H1 (cell line): Measurements from ENCODE around the gene TRHDE. TPM values are rescaled to one million over a fixed set of nuclear protein-coding genes. Genes with fewer than 3 reads are reported as not detected.

Experiments
- CTCF ChIA-PET: fragments of 300-600 bp; sonication (Branson Sonifier 250); formaldehyde crosslinking; loops from one replicate; lab custom pipeline; 2021; ENCODE audit not compliant: partially characterized antibody; lab: Charles Lee
- POLR2A ChIA-PET: fragments of 300-600 bp; sonication (Branson Sonifier 250); formaldehyde crosslinking; loops from one replicate; lab custom pipeline; 2021; ENCODE audit warnings: inconsistent platforms; ENCODE audit not compliant: partially characterized antibody; lab: Charles Lee
- DNase-seq, 2 experiments: peaks; one replicate each; pipeline versions ENCODE4 v3.0.0 to v3.0.0-alpha.2; 2010 to 2022; ENCODE audit warnings: low spot score in 2 of 2, low read depth in 1 of 2, mixed read lengths in 1 of 2
- FAIRE-seq: peaks from 2 replicates; lab custom pipeline; 2011; peaks lifted over from hg19 to GRCh38; lab: Jason Lieb, UNC
- H2AFZ ChIP-seq: 2 replicates; pipeline ENCODE4 v1.8.1; 2012; ENCODE audit warnings: low read length, inconsistent platforms
- H2AK5ac ChIP-seq: 2 replicates; pipeline ENCODE4 v1.6.1; 2013; ENCODE audit warnings: low read depth, low read length
- H2BK120ac ChIP-seq: replicated peaks from 2 replicates; pipeline ENCODE3; 2013; ENCODE audit warnings: low read depth, low read length, inconsistent platforms
- H2BK12ac ChIP-seq: 2 replicates; pipeline ENCODE4 v1.6.1; 2013; ENCODE audit warnings: low read depth, low read length
- H2BK15ac ChIP-seq: 2 replicates; pipeline ENCODE4 v1.6.1; 2013; ENCODE audit warnings: low read length
- H2BK20ac ChIP-seq: 2 replicates; pipeline ENCODE4 v1.6.1; 2013; ENCODE audit warnings: low read length
- H2BK5ac ChIP-seq: 2 replicates; pipeline ENCODE4 v1.6.1; 2013; ENCODE audit warnings: low read depth, low read length
- H3K14ac ChIP-seq: 2 replicates; pipeline ENCODE4 v1.6.1; 2013; ENCODE audit warnings: inconsistent platforms; ENCODE audit not compliant: insufficient read length
- H3K18ac ChIP-seq: 2 replicates; pipeline ENCODE4 v1.6.1; 2013; ENCODE audit warnings: low read length; ENCODE audit errors: extremely low read depth
- H3K23ac ChIP-seq: 2 replicates; pipeline ENCODE4 v1.6.1; 2013; ENCODE audit warnings: inconsistent platforms; ENCODE audit not compliant: insufficient read length
- H3K23me2 ChIP-seq: 2 replicates; pipeline ENCODE4 v1.6.1; 2013; ENCODE audit warnings: low read depth, low read length
- H3K27ac ChIP-seq: 2 replicates; pipeline ENCODE4 v1.6.1; 2011; ENCODE audit warnings: low read depth, low read length, inconsistent platforms
- H3K27me3 ChIP-seq, 4 experiments: replicated peaks in 1 of 4; 1 replicate in 1 of 4; 2 replicates in 3 of 4; pipeline versions ENCODE4 v1.6.1 to v1.8.1; 2011 to 2013; ENCODE audit warnings: low read length in 3 of 4, mild to moderate bottlenecking in 3 of 4, inconsistent platforms in 2 of 4, mixed read lengths in 2 of 4, moderate library complexity in 1 of 4; ENCODE audit not compliant: control insufficient read depth in 3 of 4, insufficient read depth in 3 of 4; ENCODE audit errors: extremely low read depth in 1 of 4
- H3K36me3 ChIP-seq, 4 experiments: 2 replicates each; pipeline versions ENCODE4 v1.6.1 to v1.8.1; 2011 to 2013; ENCODE audit warnings: mild to moderate bottlenecking in 4 of 4, low read length in 3 of 4, moderate library complexity in 2 of 4, control low read depth in 1 of 4, inconsistent platforms in 1 of 4; ENCODE audit not compliant: insufficient read depth in 4 of 4, control insufficient read depth in 2 of 4
- H3K4ac ChIP-seq: replicated peaks from 2 replicates; pipeline ENCODE3; 2013; ENCODE audit warnings: low read length, low read depth, mixed read lengths, inconsistent platforms; ENCODE audit not compliant: insufficient read length
- H3K4me1 ChIP-seq, 4 experiments: replicated peaks in 1 of 4; 1 replicate in 1 of 4; 2 replicates in 3 of 4; pipeline versions ENCODE4 v1.6.1 to v1.8.1; 2011 to 2013; ENCODE audit warnings: low read length in 3 of 4, inconsistent platforms in 2 of 4, mixed read lengths in 1 of 4; ENCODE audit not compliant: insufficient read depth in 4 of 4, control insufficient read depth in 3 of 4
- H3K4me2 ChIP-seq, 2 experiments: 2 replicates each; pipeline versions ENCODE4 v1.6.1 to v1.8.1; 2011 to 2013; ENCODE audit warnings: low read depth in 2 of 2, low read length in 2 of 2, control low read depth in 1 of 2, inconsistent platforms in 1 of 2, mild to moderate bottlenecking in 1 of 2; ENCODE audit not compliant: insufficient read depth in 1 of 2
- H3K4me3 ChIP-seq, 4 experiments: fragments of 200-600, 300-600 bp in 1 of 4; sonication (generic), shearing (Covaris generic), sonication (Bioruptor Twin) in 1 of 4; 2 replicates each; pipeline versions ENCODE4 v1.5.1 to v1.8.1; 2011 to 2016; ENCODE audit warnings: low read length in 4 of 4, low read depth in 3 of 4, control low read depth in 2 of 4, inconsistent platforms in 2 of 4, mild to moderate bottlenecking in 2 of 4, mixed read lengths in 1 of 4, moderate library complexity in 1 of 4; ENCODE audit not compliant: insufficient read depth in 2 of 4; ENCODE audit errors: extremely low read depth in 1 of 4
- H3K56ac ChIP-seq: replicated peaks from 2 replicates; pipeline ENCODE3; 2013; ENCODE audit warnings: low read depth, mild to moderate bottlenecking, mixed read lengths, low read length, inconsistent platforms; ENCODE audit not compliant: insufficient read length
- H3K79me1 ChIP-seq: 2 replicates; pipeline ENCODE4 v1.6.1; 2013; ENCODE audit warnings: low read depth, low read length, control low read depth
- H3K79me2 ChIP-seq, 2 experiments: 2 replicates each; pipeline versions ENCODE4 v1.6.1 to v1.8.1; 2012 to 2013; ENCODE audit warnings: low read length in 2 of 2, mild to moderate bottlenecking in 2 of 2, inconsistent platforms in 1 of 2; ENCODE audit not compliant: insufficient read depth in 2 of 2, control insufficient read depth in 1 of 2
- H3K9ac ChIP-seq, 4 experiments: replicated peaks in 1 of 4; 1 replicate in 1 of 4; 2 replicates in 3 of 4; pipeline versions ENCODE4 v1.6.1 to v1.8.1; 2011 to 2013; ENCODE audit warnings: low read depth in 3 of 4, low read length in 3 of 4, control low read depth in 2 of 4, mild to moderate bottlenecking in 2 of 4, moderate library complexity in 2 of 4, inconsistent platforms in 1 of 4; ENCODE audit errors: extremely low read depth in 1 of 4
- H3K9me3 ChIP-seq, 2 experiments: 2 replicates each; pipeline versions ENCODE4 v1.6.1 to v1.8.1; 2012 to 2013; ENCODE audit warnings: mild to moderate bottlenecking in 2 of 2, moderate library complexity in 2 of 2, control low read depth in 1 of 2, inconsistent platforms in 1 of 2, low read depth in 1 of 2, low read length in 1 of 2, mixed read lengths in 1 of 2; ENCODE audit not compliant: insufficient read depth in 2 of 2
- H4K20me1 ChIP-seq, 2 experiments: replicated peaks in 1 of 2; 2 replicates each; pipeline versions ENCODE3 to v1.8.1; 2011 to 2013; ENCODE audit warnings: inconsistent platforms in 2 of 2, low read length in 2 of 2, mild to moderate bottlenecking in 1 of 2; ENCODE audit not compliant: insufficient read depth in 2 of 2, control insufficient read depth in 1 of 2
- H4K5ac ChIP-seq: 2 replicates; pipeline ENCODE4 v1.6.1; 2013; ENCODE audit warnings: low read length, low read depth, mixed read lengths, inconsistent platforms; ENCODE audit not compliant: insufficient read length
- H4K8ac ChIP-seq: 2 replicates; pipeline ENCODE4 v1.8.0; 2013; ENCODE audit warnings: mild to moderate bottlenecking, moderate library complexity, low read length, inconsistent platforms; ENCODE audit not compliant: insufficient read depth; ENCODE audit errors: extremely low read depth
- H4K91ac ChIP-seq: replicated peaks from 2 replicates; pipeline ENCODE3; 2013; ENCODE audit warnings: low read length, mixed read lengths, inconsistent platforms; ENCODE audit not compliant: insufficient read length
- ATF3 ChIP-seq: IDR thresholded peaks from 2 replicates; pipeline ENCODE4 v1.6.1; 2011; ENCODE audit warnings: low read depth, mild to moderate bottlenecking, low read length; ENCODE audit not compliant: insufficient read depth
- BACH1 ChIP-seq: IDR thresholded peaks from 2 replicates; pipeline ENCODE4 v1.6.1; 2012; ENCODE audit warnings: low read length, improper control_type of control experiment
- CTCF ChIP-seq, 3 experiments: IDR thresholded peaks; 1 replicate in 2 of 3; 2 replicates in 1 of 3; pipeline versions ENCODE4 v1.5.1 to v1.6.1; 2011; ENCODE audit warnings: low read length in 3 of 3, mild to moderate bottlenecking in 3 of 3, inconsistent platforms in 2 of 3, low read depth in 1 of 3, moderate library complexity in 1 of 3; ENCODE audit not compliant: insufficient read depth in 1 of 3; ENCODE audit errors: control extremely low read depth in 1 of 3
- FOSL1 ChIP-seq: IDR thresholded peaks from 2 replicates; pipeline ENCODE4 v1.6.1; 2011; ENCODE audit warnings: mild to moderate bottlenecking, low read depth, low read length, moderate library complexity; ENCODE audit not compliant: insufficient read depth
- HDAC6 ChIP-seq: IDR thresholded peaks from one replicate; pipeline ENCODE4 v1.7.1; 2012; ENCODE audit warnings: low read depth, mild to moderate bottlenecking, inconsistent platforms, low read length, moderate library complexity
- MAFK ChIP-seq: IDR thresholded peaks from 2 replicates; pipeline ENCODE4 v1.6.1; 2012; ENCODE audit warnings: low read depth, mild to moderate bottlenecking, improper control_type of control experiment, low read length
- POLR2A ChIP-seq, 2 experiments: IDR thresholded peaks; 1 replicate in 1 of 2; 2 replicates in 1 of 2; pipeline ENCODE4 v1.6.1; 2011; ENCODE audit warnings: low read depth in 2 of 2, low read length in 2 of 2, mild to moderate bottlenecking in 2 of 2; ENCODE audit errors: control extremely low read depth in 1 of 2
- SAP30 ChIP-seq: fragments of 300-600 bp; sonication (generic); IDR thresholded peaks from 2 replicates; pipeline ENCODE4 v1.7.1; 2012; ENCODE audit warnings: low read length, moderate library complexity, mild to moderate bottlenecking, inconsistent platforms; ENCODE audit not compliant: insufficient read depth, insufficient replicate concordance
- SIRT6 ChIP-seq: IDR thresholded peaks from one replicate; pipeline ENCODE4 v1.7.1; 2012; ENCODE audit warnings: low read length, inconsistent platforms
- TAF7 ChIP-seq: optimal IDR thresholded peaks from 2 replicates; pipeline ENCODE3; 2011; ENCODE audit warnings: low read depth, mild to moderate bottlenecking, inconsistent platforms, low read length, moderate library complexity, borderline replicate concordance
- WGBS, 2 experiments: shearing (Covaris generic) in 1 of 2; methylation state at CpG; one replicate each; pipeline versions ENCODE4 v1.1.6 to v1.1.7; 2013 to 2015; ENCODE audit warnings: low lambda C conversion rate in 2 of 2, mixed read lengths in 2 of 2, inconsistent platforms in 1 of 2, low coverage in 1 of 2, missing lambda C conversion rate in 1 of 2; ENCODE audit not compliant: insufficient replicate concordance in 2 of 2, insufficient coverage in 1 of 2, insufficient read length in 1 of 2; ENCODE audit errors: extremely low coverage in 1 of 2, missing lambda C conversion rate in 1 of 2; 5-methylcytosine and 5-hydroxymethylcytosine counted together
- polyA plus RNA-seq, 7 experiments: library from polyadenylated mRNA; depleted of rRNA in 3 of 7; stranded (reverse) in 5 of 7; unstranded in 2 of 7; fragments of >200 nt in 5 of 7; fragments of 200-250 nt in 2 of 7; gene quantifications; 1 replicate in 5 of 7; 2 replicates in 1 of 7; 4 replicates in 1 of 7; pipeline versions ENCODE4 v1.2.1 to v1.2.3, GENCODE V29; 2011 to 2013; ENCODE audit warnings: missing spikeins in 2 of 7, mixed read lengths in 2 of 7
- total RNA-seq: library from RNA; stranded (reverse); fragmentation: NEBNext Ultra II Directional; extraction: Animal tissue kit (Norgen Biotek cat#: 25700); gene quantifications from 2 replicates; pipeline ENCODE4 v1.2.1, GENCODE V29; 2021

The TRHDE gene
- total and polyA plus RNA-seq, 2 of the 8 experiments (the other 6 are each of a cell fraction or from before 2014, with no cell fraction given): 1.3 to 5.0 TPM

GRCh38 chr12:72510772-72511171 lies 238.6 kb downstream of the TRHDE start:
- H3K23me2 ChIP-seq: no peaks in the 10 kb centered on the region
- H4K20me1 ChIP-seq: no peaks in the 10 kb centered on the region
- H2BK120ac ChIP-seq: no peak overlapping the region
- no peak overlapping the region for H3K4me2 ChIP-seq
- H3K23ac ChIP-seq: no peak overlapping the region
- H4K8ac ChIP-seq: no peak overlapping the region
- H2AK5ac ChIP-seq: no peak overlapping the region
- no peaks in the 10 kb centered on the region for H3K9me3 ChIP-seq
- POLR2A ChIA-PET: no interaction called here
- no peaks in the 10 kb centered on the region for H3K79me2 ChIP-seq
- no peak for TF ChIP-seq CTCF (IDR thresholded peaks at IDR 0.05; ENCODE audit: control extremely low read depth in 1 of 3, insufficient read depth in 1 of 3, low read depth in 1 of 3, low read length in 3 of 3)
- TF ChIP-seq FOSL1: no peak
- no peak for TF ChIP-seq MAFK
- TF ChIP-seq BACH1: no peak
- no peak for TF ChIP-seq SAP30
- no peak for TF ChIP-seq POLR2A (IDR thresholded peaks at IDR 0.05; ENCODE audit: control extremely low read depth in 1 of 2, low read depth in 2 of 2, low read length in 2 of 2)
- no peak for TF ChIP-seq SIRT6
- no peak for TF ChIP-seq TAF7
- no peak for TF ChIP-seq HDAC6
- no peak for TF ChIP-seq ATF3
- TF ChIP-seq, all 59 proteins: peak for 0
- Histone ChIP-seq H2BK20ac (no peak overlapping the region), H3K27me3 (peaks cover 0 to 1% (median 0%) of the 10 kb centered on the region in 4 experiments; a peak in 1 of 7 replicates), H3K4ac (no peak overlapping the region), H3K18ac (no peak overlapping the region), H2BK5ac (no peak overlapping the region), H3K36me3 (no peaks in the 10 kb centered on the region), H3K4me1 (no peaks in the 10 kb centered on the region), H4K5ac (no peak overlapping the region), H3K14ac (no peak overlapping the region), H4K91ac (no peak overlapping the region), H2BK15ac (no peak overlapping the region), H2BK12ac (no peak overlapping the region), H3K79me1 (no peaks in the 10 kb centered on the region), H3K9ac (no peak overlapping the region), H2AFZ (no peak overlapping the region), H3K4me3 (no peak overlapping the region), H3K56ac (no peak overlapping the region), H3K27ac (no peak overlapping the region)
- 91% methylated on average over 1 of the region's 1 CpG; no CpG with 5 or more reads in 1 of the 2 experiments for WGBS, 2 experiments
- DNase-seq (no peak), FAIRE-seq (no peak)
- CTCF ChIA-PET: interaction anchor here (1.7 kb wide), 1 partner anchor 39 kb away, joined by 3 read pairs; no protein-coding TSS in a partner anchor
